ENCODE data around the gene MID1.

The MID1 gene

DNA sequence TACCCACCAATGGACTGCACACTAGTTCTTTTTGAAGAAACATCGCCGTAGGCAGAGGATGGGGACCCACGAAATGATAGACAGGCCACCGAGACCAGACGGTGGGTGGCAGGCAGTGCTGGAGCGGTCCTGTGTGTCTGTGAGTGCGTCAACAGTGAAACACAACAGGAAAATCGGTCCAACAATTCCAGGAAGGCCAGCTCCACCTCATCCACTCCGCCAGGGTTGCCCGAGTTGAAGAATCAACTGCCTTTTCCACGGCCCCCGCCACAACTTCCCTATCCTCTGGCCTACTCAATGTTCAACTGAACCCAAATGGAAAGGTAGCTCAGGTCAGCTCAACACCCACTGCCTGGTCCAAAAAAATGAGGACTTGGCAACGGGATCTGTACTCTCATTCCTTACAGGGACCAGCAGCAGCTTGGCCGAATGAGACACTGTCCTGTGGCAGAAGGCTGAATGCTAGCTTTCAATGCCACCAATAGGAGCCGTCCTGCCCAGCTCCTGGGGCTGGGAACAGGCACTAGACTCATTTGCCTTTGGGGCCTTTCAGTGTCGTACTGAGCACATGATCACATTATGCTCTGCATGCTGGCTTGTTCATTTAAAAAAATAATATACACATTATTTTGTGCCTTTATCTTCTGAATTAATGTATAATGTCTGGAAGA lies 43.5 kb downstream of the MID1 start:
- DNase-seq (ENCODE audit: low read depth in 2 of 2) = no peak

- no peak for DNase-seq (ENCODE audit: low read depth in 2 of 2)
Observed at GRCh38 chrX:10576186-10576585, 44.2 kb downstream of the MID1 start.

DNA sequence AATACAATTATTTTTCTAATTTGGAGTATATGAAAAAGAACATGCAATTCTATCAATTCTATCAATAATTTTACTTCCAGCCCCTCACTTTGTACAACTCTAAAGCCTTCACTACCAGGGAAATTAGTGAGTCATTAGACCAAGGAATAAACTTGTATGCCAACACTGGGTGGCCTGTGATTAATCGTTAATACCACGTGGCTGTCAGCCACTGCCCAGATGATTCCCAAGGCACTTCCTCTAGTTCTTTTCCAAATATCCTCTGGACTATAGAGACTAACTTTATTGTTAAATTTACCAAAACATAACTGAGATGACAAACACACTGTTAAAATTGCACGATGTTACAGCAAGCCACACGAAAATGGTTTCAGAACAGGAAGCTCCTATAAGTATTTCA lies 45.7 kb downstream of the MID1 start:
- DNase-seq (ENCODE audit: low read depth in 2 of 2) = no peak

- no peak for DNase-seq (ENCODE audit: low read depth in 2 of 2)
Observed at GRCh38 chrX:10571260-10571659, 49.1 kb downstream of the MID1 start.

DNA sequence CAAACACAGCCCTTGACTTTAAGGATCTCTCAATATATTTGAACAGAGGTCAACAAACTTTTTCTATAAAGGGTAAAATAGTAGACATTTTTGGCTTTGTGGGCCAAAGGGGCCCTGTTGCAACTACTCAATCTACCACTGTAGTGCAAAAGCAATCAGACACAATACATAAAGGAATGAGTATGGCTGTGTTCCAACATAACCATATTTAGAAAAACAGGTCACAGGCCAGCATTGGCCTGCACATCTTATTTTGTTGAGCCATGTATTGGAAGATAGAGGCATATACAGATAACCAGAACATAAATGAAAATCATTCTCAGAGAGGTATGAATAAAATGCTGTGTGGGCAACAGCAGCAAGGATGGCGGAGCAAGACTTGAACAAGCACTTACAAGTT lies 49.8 kb downstream of the MID1 start:
- DNase-seq (ENCODE audit: low read depth in 2 of 2) = no peak

DNA sequence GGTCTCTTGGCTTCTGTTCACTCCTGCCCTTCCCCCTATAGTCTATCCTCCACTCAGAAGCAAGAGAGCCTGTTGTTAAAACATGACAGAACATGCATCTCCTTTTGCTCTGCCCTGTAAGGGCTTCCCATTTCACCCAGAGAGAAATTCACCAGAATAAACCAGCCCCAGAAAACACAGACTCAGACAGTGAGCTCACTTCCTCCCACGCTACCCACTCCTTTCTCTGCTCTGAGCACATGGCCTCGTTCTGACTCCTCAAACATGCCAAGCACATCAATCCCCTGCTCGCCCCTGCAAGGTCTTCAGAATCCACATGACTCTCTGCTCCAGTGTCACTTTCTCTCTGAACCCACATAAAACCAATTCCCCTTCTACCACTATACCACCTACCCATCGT lies 50.4 kb downstream of the MID1 start:
- DNase-seq (ENCODE audit: low read depth in 2 of 2) = no peak

- no peak for DNase-seq (ENCODE audit: low read depth in 2 of 2)
Observed at GRCh38 chrX:10568428-10568827, 52.0 kb downstream of the MID1 start.

GRCh38 chrX:10567136-10567535 lies 53.2 kb downstream of the MID1 start:
- no peak for DNase-seq (ENCODE audit: low read depth in 2 of 2)

GRCh38 chrX:10566716-10567097 lies 53.7 kb downstream of the MID1 start:
- no peak for DNase-seq (ENCODE audit: low read depth in 2 of 2)

DNA sequence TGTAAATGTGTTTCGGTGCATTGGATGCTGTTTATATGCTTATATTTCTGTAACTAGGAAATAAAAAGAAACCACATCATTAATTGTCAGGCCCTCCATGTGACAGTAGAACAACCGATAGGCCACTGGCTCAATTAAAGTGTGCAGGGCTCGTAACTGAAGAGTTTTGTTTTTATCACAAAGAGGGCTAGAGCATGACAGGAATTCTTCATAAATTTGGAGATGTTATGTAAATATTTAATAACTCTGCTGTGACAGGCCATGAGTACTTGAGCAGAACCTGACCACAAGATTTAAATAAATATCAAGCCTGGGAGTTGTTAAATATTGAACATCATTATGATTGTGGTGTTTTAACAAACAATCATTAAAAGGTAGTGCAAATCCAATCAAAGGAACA lies 55.9 kb downstream of the MID1 start:
- no peak for DNase-seq (ENCODE audit: low read depth in 2 of 2)

GRCh38 chrX:10557166-10557565 lies 63.2 kb downstream of the MID1 start:
- DNase-seq (ENCODE audit: low read depth in 2 of 2) = no peak

GRCh38 chrX:10556405-10556804 lies 64.0 kb downstream of the MID1 start:
- no peak for DNase-seq (ENCODE audit: low read depth in 2 of 2)

- DNase-seq (ENCODE audit: low read depth in 2 of 2) = no peak
Observed at GRCh38 chrX:10555846-10556245, 64.5 kb downstream of the MID1 start.

DNA sequence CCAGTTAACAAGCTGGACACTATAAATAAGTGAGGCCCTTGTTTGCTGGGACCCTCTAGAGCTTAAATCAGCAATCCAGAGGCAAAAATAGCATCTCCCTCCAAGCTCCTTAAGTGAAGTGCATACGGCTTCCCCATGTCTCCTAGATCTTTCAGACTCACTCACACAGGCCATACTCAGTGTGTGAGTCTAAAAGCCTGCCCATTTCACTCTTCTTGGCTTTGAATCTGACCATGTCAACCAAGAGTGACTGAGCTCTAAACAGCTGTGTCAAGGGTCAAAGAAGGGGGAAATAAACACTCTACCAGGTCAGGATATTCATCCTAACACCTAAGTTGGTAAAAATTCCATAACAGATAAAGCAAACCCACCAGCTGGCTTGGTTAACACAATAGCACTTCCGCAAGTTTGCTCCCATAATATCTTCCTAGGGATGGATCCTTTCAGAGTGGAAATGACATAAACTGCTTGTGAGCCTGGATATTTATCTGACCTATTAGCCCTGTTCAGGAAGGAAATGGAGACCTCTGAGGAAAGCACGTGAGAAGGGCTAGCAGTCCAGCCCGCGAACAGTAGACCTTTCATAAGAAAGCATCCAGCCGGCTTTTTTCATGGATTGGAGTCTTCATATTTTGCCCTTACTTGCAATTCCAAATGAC lies 65.6 kb downstream of the MID1 start:
- DNase-seq (ENCODE audit: low read depth in 2 of 2) = no peak

GRCh38 chrX:10549280-10549679 lies 71.1 kb downstream of the MID1 start:
- no peak for DNase-seq (ENCODE audit: low read depth in 2 of 2)

GRCh38 chrX:10548688-10549087 lies 71.7 kb downstream of the MID1 start:
- DNase-seq (ENCODE audit: low read depth in 2 of 2) = no peak

- no peak for DNase-seq (ENCODE audit: low read depth in 2 of 2)
Observed at GRCh38 chrX:10545882-10546281, 74.5 kb downstream of the MID1 start.

- DNase-seq (ENCODE audit: low read depth in 2 of 2) = no peak
Observed at GRCh38 chrX:10542586-10542985, 77.8 kb downstream of the MID1 start.

GRCh38 chrX:10538831-10539230 lies 81.6 kb downstream of the MID1 start:
- no peak for DNase-seq (ENCODE audit: low read depth in 2 of 2)

DNA sequence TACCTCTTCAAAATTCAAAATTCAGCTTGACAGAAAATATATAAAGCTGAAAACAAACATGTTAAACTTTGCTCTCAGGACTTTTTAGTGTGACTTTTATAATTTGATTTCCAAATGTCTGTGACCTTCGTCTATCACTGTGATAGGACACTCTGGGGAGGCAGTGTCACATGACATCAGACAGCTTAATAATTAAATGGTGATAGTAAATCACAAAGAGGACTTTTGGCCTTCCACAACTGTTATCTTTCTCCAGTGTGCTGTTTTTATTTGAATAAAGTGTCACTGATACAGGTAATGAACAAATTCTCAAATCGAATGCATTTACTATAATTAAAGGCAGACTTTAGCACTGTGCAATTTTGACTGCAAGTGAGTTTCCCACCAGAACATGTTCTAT lies 83.1 kb downstream of the MID1 start:
- DNase-seq (ENCODE audit: low read depth in 2 of 2) = no peak

DNA sequence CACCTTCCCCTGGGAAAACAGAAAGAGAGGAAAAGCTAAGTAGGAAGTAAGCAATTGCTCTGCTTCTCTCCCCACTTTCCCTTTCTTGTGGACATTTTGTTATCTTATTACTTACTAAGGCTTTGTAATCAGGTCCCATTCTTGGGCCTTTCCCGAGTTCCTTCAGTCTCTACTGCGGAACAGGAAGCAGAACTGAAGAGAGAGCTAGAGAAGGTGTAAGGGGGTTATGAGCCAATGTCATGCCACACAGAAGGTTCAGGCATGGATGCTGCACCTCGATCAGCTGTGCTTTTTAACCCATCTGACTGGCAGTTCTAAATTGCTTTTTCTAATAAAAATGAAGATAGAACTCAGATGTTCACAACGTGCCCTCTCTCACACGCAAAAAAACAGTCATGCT lies 83.6 kb downstream of the MID1 start:
- no peak for DNase-seq (ENCODE audit: low read depth in 2 of 2)

- no peak for DNase-seq (ENCODE audit: low read depth in 2 of 2)
Observed at GRCh38 chrX:10534611-10535010, 85.8 kb downstream of the MID1 start.

- no peak for DNase-seq (ENCODE audit: low read depth in 2 of 2)
Observed at GRCh38 chrX:10533696-10534365, 86.6 kb downstream of the MID1 start.

Measured in activated CD8-positive, alpha-beta memory T cell treated with anti-CD3 and anti-CD28 coated beads for 4 hours (primary cell).